ENCODE measurements around the gene DLGAP4.

Gene DLGAP4

DNA sequence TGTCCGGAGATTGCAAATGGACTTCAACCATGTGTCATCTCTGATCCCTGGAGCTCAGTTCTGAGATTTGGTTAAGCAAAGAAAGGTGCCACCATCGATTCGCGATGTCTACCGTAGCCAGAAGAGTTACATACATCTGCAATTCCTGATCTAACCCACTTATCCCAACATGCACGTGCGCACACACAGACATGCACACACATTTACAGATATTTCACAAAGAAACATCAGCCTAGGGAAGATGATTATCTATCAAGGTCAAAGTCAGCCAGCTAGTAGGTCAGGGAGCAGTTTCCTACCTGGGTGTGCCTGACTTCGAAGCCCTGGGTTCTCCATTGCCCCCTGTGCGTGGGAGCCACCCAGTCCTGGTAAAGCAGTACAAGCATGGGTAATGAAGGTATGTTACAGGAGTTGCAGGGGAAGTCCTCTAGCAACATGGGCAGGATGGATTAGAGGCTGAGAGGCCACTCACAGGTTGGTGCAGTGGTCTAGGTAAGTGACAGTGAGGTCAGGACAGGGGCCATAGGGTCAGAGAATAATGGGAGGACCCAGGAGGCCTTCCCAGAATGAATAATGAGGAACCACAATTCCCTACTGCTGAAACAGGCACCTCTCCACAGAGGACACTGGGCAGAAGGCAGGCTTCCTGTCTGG is 150.0 kb downstream of the DLGAP4 start:
- H3K9me3 ChIP-seq, result no peaks in the 10 kb centered on the region
- H3K4me2 ChIP-seq, result no peak overlapping the region
- TF ChIP-seq Cebpa-rat (IDR thresholded peaks at IDR 0.05), result no peak

DNA sequence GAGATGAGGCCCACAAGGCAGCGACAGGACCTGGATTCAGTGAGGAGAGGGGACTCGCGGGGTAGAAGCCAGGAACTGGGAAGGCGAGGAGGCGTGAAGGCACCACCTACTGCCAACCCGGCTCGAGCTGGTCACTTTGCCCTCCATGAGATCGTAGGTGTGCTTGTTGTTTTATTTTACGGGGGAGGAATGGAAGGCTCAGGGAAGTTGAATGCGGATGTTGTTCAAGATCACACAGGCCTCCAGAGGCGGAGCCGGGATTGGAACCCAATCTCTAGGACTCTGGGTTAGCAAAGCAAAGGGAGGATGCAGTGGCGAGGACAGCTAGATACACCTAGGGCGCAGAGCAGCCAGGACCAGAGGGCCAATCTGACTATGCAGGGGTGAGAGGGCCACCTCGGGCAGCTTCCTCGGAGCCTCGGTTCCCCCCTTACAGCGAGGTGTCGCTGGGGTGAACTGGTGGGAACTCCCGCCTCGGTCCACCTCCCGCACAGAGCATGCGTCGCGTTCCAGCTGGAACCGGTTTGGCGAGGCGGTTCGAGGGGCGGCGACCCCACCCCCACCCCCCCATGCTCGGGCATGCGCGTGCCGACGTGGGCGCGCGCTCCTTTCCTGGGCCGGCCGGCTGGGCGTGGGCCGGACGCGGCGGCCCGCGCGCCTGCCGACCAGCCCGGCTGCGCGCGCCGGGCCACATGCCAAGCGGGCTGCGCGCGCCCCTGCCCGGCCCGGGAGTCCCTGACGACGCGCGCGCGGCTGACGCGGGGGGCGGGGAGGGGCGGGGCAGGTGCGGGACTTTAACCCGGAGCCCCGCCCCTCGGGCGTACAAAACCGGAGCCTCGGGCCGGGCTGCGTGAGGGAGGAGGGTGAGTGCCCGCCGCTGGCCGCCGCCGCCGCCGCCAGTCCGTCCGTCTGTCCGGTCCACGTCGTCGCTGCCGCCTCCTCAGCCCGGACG is 154.8 kb downstream of the DLGAP4 start:
- peaks cover 15% of the 10 kb centered on the region for H3K36me3 ChIP-seq
- H3K4me3 ChIP-seq, result peak overlapping the region; percentile 93

More for the DNA sequence above, 150.0 kb downstream of the DLGAP4 start:
- Histone ChIP-seq H3K9ac (no peak overlapping the region), H3K4me1 (peaks cover 13% of the 10 kb centered on the region), H3K27me3 (no peaks in the 10 kb centered on the region), H3K36me3 (no peaks in the 10 kb centered on the region), H3K4me3 (no peak overlapping the region), H4K20me1 (no peaks in the 10 kb centered on the region), H3K27ac (no peak overlapping the region)

DNA sequence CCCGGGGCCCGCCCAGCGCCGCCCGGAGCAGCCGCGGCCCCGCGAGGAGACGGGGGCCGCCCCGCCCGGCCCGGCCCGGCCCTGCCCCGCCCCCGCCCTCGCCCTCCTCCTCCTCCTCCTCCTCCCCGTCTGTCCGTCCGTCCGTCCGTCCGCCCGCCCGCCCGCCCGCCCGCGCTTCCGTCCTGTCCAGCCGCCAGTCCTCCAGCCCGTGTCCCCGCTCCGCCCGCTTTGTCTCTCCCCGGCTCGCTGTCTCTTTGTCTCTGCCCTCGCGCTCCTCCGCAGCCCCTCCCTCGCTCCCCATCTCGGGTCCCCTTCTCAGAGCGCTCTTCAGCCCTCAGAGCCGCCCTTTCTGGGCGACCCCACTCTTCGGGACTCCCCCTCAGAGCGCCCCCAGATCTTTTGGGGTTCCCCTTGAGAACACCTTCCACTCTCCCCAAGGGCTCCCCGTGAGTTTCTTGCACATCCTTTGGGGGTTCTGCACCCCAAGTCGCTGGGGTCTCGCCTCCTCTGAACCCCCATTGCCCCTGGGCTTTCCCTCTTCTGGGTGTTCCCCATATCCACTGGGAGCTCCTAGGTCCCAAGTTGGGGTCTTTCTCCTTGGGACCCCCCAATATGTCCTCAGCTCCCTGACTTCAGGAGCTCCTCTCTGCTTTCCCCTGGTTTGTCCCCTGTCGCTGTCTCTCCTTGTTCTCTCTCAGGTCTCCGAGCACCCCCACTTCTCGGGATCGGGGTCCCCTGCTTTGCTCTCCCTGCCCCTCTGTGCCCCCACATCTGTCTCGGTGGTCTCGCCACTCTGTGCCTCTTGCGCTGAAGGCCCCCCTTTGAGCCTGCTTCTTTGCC is 155.7 kb downstream of the DLGAP4 start:
- TF ChIP-seq Cebpa-rat (IDR thresholded peaks at IDR 0.05), result no peak
- Histone ChIP-seq H3K4me2 (peak overlapping the region; percentile 97), H3K9ac (peak overlapping the region; percentile 92), H3K9me3 (no peaks in the 10 kb centered on the region), H3K36me3 (peaks cover 19% of the 10 kb centered on the region), H4K20me1 (peaks cover 45% of the 10 kb centered on the region), H3K4me3 (peak overlapping the region; percentile 93), H3K27me3 (no peaks in the 10 kb centered on the region), H3K27ac (peak overlapping the region; percentile 95), H3K4me1 (peaks cover 47% of the 10 kb centered on the region)

More for the DNA sequence above, 154.8 kb downstream of the DLGAP4 start:
- Histone ChIP-seq H4K20me1 (peaks cover 36% of the 10 kb centered on the region), H3K27ac (peak overlapping the region; percentile 79), H3K9me3 (no peaks in the 10 kb centered on the region), H3K27me3 (no peaks in the 10 kb centered on the region), H3K4me2 (peak overlapping the region; percentile 85), H3K9ac (peak overlapping the region; percentile 92), H3K4me1 (peaks cover 38% of the 10 kb centered on the region)
- no peak for TF ChIP-seq Cebpa-rat (IDR thresholded peaks at IDR 0.05)

DNA sequence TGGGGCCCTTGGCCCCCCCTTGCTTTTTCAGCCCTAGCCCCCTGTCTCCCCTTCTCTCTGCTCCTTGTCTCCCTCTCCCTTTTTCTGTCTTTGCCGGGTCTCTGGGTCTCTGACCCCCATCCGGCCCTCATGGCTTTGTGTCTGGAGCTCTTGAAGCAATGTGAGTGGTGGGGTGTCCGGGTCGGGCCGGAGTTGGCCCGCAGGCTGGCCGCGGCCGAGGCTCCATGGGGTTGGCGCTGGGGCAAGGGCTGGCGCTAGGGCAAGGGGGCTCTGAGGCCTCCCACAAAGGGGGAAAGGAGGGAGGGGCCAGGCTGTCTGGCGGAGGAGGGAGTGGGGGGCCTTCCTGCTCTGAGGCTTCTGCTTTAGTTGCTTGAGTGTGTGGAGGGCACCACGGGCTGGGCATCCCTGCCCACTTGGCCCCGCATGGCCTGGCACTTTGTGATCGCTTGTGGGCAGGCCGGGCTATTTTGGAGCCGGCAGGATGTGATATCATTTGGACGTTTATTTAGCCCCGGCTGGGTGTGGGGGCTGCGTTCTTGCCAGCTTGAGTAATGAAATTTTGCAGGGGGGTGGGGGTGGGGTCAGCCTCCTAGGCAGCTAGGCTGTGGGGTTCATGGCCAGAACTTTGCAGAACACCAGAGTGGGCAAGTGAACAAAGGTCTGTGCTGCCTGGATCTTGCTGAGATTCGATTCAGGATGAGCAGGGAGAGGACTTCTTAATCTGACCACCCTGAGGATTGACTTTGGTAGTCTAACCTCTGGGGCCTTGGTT is 156.5 kb downstream of the DLGAP4 start:
- Histone ChIP-seq H3K36me3 (peaks cover 19% of the 10 kb centered on the region), H4K20me1 (peaks cover 53% of the 10 kb centered on the region), H3K4me3 (peak overlapping the region; percentile 93), H3K27ac (peak overlapping the region; percentile 95), H3K9ac (peak overlapping the region; percentile 92), H3K27me3 (no peaks in the 10 kb centered on the region), H3K4me1 (peaks cover 55% of the 10 kb centered on the region), H3K4me2 (peak overlapping the region; percentile 97), H3K9me3 (no peaks in the 10 kb centered on the region)
- no peak for TF ChIP-seq Cebpa-rat (IDR thresholded peaks at IDR 0.05)

DNA sequence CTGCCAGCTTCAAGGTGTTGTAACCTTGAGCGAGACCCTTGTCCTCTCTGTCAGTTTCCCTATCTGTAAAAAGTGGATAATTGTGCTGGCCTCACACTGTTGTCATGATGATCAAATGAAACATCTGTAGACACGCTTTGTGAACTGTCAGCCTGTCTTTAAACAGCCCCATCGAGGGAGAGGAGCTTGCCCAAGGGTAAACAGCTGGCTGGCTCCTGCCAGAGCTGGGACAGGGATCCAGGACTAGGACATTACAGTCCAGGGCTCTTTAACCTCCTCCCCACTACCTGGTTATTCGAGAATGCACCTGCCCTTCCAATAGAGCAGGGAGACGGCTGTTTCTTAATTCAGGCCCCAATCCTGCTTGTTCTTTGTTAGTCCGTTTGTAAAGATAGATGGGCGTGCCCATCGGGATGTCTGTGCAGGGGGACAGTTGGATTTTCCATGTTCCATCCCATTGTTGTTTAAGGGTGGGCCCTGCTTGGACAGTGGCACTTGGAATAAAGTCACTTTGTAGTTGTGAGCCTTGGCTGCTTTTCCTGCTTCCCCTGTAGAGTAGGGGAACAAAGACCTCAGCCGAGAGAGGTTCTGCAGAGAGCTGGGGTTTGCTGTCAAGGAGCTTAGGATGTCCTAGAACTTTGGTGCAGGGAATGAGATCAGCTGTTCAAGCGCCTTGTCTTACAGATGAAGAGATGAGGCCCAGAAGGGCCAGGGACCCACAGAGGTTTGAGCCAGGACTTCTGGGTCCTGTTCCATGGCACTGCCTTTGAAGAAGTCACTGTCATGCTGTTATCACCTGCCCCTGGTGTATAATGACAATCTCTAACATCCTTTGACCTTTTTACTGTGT is 157.3 kb downstream of the DLGAP4 start:
- H3K4me3 ChIP-seq, result peak overlapping the region; percentile 93
- peak overlapping the region; percentile 92 for H3K9ac ChIP-seq
- peak overlapping the region; percentile 95 for H3K27ac ChIP-seq

DNA sequence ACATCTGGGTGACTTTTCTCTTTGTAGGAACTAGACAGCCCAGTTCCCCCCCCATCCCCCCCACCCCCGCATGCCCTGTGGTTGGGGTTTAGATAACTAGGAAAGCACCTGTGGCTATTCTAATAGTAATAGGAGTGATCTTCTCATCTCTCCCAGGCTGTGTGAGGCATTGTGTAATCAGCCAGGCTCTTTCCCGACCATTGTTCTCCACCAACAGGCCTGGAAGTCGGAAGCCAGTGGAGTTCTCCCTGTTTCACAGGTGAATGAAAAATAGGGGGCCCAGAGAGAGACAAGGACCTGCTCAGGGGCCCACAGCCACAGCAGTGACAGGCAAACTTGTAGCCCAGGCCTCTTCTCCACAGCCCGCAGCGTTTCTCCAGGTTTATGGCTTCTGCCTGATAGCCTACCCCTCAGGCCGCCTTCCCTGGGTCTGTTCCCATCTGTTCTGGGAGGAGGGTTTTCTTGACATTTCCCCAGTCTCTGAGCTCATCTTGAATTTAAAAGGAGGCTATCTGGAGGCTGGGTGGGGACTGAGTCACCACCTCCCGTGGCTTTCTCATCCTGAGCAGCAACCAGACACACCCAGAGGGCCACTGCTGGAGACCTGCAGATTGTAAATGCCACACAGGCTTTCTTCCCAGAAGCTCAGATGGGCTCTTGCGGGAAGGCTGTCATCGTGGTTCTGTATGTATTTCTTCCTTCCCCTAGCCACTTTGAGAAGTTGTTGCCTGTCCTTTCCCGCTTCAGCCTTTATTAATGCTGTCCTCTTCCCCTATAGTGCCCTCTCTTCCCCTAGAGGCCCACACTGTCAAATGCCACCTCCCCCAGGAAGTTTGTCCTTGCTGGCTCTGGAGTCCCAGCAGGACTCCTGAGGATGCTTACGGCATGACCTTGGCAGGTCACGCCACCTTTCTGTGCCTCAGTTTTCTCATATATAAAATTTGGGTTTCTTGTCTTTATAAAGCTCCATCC is 159.3 kb downstream of the DLGAP4 start:
- TF ChIP-seq Cebpa-rat (IDR thresholded peaks at IDR 0.05), result no peak
- Histone ChIP-seq H4K20me1 (peaks cover 81% of the 10 kb centered on the region), H3K4me1 (peaks cover 81% of the 10 kb centered on the region), H3K36me3 (peaks cover 23% of the 10 kb centered on the region), H3K27me3 (no peaks in the 10 kb centered on the region), H3K9me3 (no peaks in the 10 kb centered on the region), H3K9ac (peak overlapping the region; percentile 5; the same call in 1 of the 2 replicates), H3K27ac (peak overlapping the region; percentile 45; the same call in 1 of the 2 replicates), H3K4me3 (no peak overlapping the region), H3K4me2 (peak overlapping the region; percentile 76)

More for the DNA sequence above, 157.3 kb downstream of the DLGAP4 start:
- H3K36me3 ChIP-seq, result peaks cover 19% of the 10 kb centered on the region
- H3K4me2 ChIP-seq, result peak overlapping the region; percentile 97
- no peak for TF ChIP-seq Cebpa-rat (IDR thresholded peaks at IDR 0.05)
- no peaks in the 10 kb centered on the region for H3K27me3 ChIP-seq
- peaks cover 61% of the 10 kb centered on the region for H4K20me1 ChIP-seq
- H3K9me3 ChIP-seq, result no peaks in the 10 kb centered on the region
- H3K4me1 ChIP-seq, result peaks cover 63% of the 10 kb centered on the region

DNA sequence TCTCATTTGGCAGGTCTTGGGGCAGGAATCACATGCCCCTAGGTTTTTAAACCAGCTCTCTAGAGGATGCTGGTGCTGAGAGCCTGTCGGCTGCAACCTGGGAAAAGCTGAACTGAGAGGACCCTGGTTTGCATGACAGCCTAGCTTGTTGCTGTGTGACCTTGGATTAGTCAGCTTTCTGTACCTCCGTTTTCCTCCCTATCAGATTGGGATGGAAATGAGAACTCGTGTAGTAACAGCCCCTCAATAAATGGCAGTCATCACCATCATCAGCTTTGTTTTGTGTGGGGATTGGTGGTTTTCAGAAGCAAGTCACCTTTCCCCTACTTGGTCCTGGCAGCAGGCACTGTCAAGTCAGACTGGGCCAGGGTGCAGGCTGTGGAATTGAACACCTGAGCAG is 159.9 kb downstream of the DLGAP4 start:
- H3K27ac ChIP-seq, result no peak overlapping the region
- peaks cover 88% of the 10 kb centered on the region for H4K20me1 ChIP-seq
- H3K4me1 ChIP-seq, result peaks cover 82% of the 10 kb centered on the region
- H3K27me3 ChIP-seq, result no peaks in the 10 kb centered on the region
- H3K36me3 ChIP-seq, result peaks cover 23% of the 10 kb centered on the region
- H3K4me2 ChIP-seq, result peak overlapping the region; percentile 76
- no peak overlapping the region for H3K4me3 ChIP-seq
- H3K9me3 ChIP-seq, result no peaks in the 10 kb centered on the region
- no peak overlapping the region; the same call in 1 of the 2 replicates for H3K9ac ChIP-seq
- no peak for TF ChIP-seq Cebpa-rat (IDR thresholded peaks at IDR 0.05)
